Muscle layer of duodenum (tissue), 2 donors: Measurements from ENCODE around the gene CMKLR1.

ENCODE experiments used
- H3K27ac ChIP-seq: one replicate; pipeline ENCODE4 v1.7.0; 2013; ENCODE audit warnings: mild to moderate bottlenecking, low read length
- H3K27me3 ChIP-seq: one replicate; pipeline ENCODE4 v1.7.0; 2013; ENCODE audit warnings: low read depth, mild to moderate bottlenecking, control low read depth, low read length
- H3K36me3 ChIP-seq, 2 donors: one replicate each; pipeline ENCODE4 v1.7.0; 2013; ENCODE audit warnings: low read length in 2 of 2, control low read depth in 1 of 2, mild to moderate bottlenecking in 1 of 2; ENCODE audit not compliant: insufficient read depth in 2 of 2, control insufficient read depth in 1 of 2
- H3K4me1 ChIP-seq, 2 donors: one replicate each; pipeline ENCODE4 v1.7.0; 2013; ENCODE audit warnings: low read length in 2 of 2, mild to moderate bottlenecking in 2 of 2, control low read depth in 1 of 2, moderate library complexity in 1 of 2; ENCODE audit not compliant: insufficient read depth in 2 of 2, control insufficient read depth in 1 of 2
- H3K4me3 ChIP-seq, 2 donors: one replicate each; pipeline ENCODE4 v1.7.0; 2013; ENCODE audit warnings: low read length in 2 of 2, low read depth in 1 of 2, mild to moderate bottlenecking in 1 of 2
- H3K9me3 ChIP-seq, 2 donors: one replicate each; pipeline ENCODE4 v1.7.0; 2013; ENCODE audit warnings: low read length in 2 of 2, control low read depth in 1 of 2, mild to moderate bottlenecking in 1 of 2; ENCODE audit not compliant: control insufficient read depth in 1 of 2
- donor health status: healthy.

Gene CMKLR1

DNA sequence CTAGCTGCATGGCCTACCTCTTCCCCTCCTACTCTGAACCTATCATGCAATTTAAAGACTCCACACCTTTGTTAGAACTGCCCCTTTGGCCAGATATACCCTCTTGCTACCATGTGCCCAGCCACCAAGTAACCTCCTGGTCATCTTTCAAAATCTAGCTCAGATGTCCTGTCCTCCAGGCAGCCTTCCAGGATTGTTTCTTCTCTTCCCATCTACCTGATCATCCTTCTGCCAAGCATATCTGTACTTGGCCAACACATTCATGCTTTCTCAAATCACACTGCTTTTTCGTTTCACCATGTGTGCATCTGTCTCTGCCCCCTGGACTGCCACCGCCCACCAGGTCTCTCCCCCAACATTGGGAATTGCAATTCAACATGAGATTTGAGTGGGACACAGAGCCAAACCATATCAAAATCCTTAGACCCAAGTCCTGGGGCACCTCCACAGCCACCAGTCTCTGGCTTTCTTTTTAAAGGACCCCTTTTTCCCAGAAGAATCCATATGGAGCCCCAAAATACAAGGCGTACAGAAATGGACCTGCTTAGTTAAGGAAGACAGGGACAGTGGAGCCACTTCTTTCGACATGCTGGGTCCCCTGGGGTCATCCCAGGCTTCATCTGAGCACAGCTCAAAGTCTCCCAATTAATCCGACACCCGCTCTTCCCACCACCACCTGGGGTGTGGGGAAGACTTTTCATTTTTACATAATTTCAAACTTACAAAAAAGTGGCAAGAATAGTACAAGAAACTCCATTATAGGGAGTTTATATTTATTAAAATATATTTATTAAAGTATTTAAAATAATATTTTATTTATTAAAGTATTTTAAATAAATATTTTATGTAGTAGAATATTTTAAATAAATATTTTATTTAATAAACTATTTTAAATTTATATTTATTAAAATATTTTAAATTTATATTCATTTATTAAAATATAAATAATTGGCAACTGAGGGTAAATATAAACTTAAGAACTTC is 7.9 kb upstream of the CMKLR1 start:
- no peaks in the 10 kb centered on the region for H3K9me3 ChIP-seq
- no peak overlapping the region for H3K4me3 ChIP-seq
- no peak overlapping the region for H3K27ac ChIP-seq
- H3K27me3 ChIP-seq = no peaks in the 10 kb centered on the region
- H3K4me1 ChIP-seq = no peaks in the 10 kb centered on the region
- H3K36me3 ChIP-seq = no peaks in the 10 kb centered on the region

DNA sequence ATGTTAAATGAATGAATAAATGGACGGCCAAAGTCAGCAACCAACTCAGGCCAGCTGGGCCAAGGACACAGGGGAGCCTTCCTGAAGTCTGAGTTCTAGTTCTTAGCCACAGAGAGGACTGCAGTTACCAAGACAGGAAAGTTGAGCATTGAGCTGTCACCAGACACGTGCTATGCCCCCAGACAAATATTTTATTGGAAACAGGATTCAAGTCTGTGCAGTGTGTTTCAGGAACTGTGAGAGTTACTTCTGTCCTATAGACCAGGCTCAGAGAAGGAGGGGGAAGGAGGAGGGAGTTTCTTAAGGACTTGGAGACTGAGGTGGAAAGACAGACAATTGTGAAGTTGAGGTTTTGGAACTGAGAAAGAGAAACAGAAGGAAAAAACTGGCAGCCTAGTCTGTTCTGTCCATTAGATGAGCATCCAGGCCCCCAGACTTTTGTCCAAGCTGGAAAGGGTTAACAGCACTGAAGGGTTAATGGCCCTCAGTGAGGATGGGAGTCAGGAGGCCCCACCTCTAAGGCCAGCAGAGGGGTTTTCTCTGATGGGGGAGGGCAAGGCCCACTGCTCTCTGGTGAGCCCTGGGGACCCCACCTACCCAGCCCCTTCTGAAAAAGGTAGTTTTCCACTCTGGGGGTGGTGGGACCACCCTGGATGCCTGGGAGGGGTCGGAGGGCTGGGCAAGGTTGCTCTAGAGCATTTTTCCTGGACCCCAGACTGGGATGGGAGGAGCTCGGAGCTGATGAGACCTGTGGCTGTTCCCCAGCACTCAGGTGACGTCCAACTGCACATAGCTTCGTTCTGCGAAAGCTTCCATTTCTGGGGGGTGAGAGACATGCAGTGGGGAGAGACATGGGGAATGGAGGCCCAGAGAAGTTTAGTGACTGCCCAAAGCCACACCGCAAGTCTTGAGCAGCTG is 6.9 kb upstream of the CMKLR1 start:
- H3K27me3 ChIP-seq = no peaks in the 10 kb centered on the region
- no peaks in the 10 kb centered on the region for H3K9me3 ChIP-seq
- no peaks in the 10 kb centered on the region for H3K36me3 ChIP-seq
- H3K4me1 ChIP-seq = no peaks in the 10 kb centered on the region
- no peak overlapping the region for H3K27ac ChIP-seq
- no peak overlapping the region for H3K4me3 ChIP-seq

DNA sequence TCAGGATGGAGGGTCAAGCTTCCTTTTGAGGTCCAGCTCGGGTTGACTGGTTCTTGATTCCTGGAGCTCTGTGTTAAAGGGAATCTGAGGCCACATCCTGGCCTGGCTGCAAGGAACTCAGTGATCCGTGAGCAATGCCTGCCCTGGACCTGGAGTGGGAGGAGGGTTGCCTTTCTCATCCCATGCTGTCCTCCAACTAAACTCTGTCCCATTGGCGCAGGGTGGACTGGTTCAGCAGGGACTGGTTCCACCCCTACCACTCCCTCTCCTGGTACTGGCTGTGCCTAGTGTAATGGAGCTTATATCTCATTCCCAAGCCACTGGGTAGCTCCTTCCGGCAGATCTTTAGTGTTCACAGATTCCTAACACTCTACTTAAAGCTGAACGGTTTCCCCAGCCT is 3.9 kb upstream of the CMKLR1 start:
- Histone ChIP-seq H3K4me1 (peaks cover 0 to 3% of the 10 kb centered on the region in 2 donors), H3K9me3 (no peaks in the 10 kb centered on the region), H3K4me3 (no peak overlapping the region), H3K36me3 (no peaks in the 10 kb centered on the region), H3K27ac (no peak overlapping the region), H3K27me3 (no peaks in the 10 kb centered on the region)

DNA sequence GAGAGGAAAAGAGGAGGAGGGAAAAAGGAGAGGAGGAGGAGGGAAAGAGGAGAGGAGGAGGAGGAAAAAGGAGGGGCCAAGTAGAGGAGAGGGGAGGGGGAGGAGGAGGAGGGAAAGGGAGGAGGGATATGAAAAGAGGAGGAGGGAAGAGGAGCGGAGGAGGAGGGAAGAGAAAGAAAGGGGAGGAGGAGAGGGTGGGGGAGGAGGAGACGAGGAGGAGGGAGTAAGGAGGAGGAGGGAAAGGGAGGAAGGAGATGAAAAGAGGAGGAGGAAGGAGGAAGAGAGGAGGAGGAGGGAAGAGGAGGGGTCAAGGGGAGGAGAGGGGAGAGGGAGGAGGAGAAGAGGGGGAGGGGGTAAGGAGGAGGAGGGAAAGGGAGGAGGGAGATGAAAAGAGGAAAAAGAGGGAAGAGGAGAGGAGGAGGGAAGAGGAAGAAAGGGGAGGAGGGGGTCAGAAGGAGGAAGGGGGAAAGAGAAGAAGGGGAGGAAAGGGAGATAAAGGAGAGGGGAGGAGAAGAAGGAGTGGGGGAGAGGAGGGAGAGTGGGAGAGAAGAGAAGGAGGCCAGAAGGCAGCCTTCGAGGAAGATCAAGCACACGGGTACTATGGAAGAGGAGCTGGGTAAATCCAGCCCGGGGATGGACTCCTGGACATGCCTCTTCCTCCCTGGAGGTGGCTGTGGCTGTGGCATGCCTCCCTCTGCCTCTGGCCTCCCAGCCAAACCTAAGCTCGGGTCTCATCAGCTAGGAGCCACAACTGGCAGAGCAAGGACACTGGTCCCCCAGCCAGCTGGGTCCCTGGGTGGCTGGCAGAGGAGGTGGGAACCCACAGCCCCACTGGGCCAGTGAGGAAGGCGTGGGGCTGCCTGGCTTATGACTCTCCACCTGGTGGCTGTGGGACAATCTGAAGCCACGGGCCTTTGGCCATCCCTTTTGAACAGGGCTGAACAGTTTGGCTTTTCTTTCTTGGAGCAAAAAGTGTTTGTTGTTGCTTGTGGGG is 3.0 kb upstream of the CMKLR1 start:
- Histone ChIP-seq H3K4me3 (no peak overlapping the region), H3K27me3 (no peaks in the 10 kb centered on the region), H3K9me3 (no peaks in the 10 kb centered on the region), H3K36me3 (no peaks in the 10 kb centered on the region), H3K4me1 (peaks cover 0 to 3% of the 10 kb centered on the region in 2 donors), H3K27ac (no peak overlapping the region)

DNA sequence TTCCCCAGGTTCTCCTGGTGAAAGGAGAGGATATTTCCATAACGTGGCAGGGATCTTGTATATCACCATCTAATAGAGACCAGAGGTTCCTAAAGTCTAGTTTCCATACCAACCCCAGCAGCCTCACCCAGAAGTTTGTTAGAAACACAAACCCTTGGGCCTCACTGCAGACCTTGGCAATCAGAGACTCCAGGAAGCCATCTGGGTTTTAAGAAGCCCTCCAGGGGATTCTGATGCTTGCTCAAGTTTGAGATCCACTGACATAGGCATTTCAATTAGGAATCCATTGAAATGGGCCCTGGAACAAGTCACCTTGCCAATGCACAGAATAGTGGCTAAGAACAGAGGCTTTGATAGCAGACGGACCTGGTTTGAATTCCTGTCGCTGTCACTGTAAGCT is 2.2 kb upstream of the CMKLR1 start:
- H3K4me3 ChIP-seq = no peak overlapping the region
- H3K4me1 ChIP-seq = peaks cover 0 to 3% of the 10 kb centered on the region in 2 donors
- no peak overlapping the region for H3K27ac ChIP-seq
- H3K36me3 ChIP-seq = no peaks in the 10 kb centered on the region
- H3K9me3 ChIP-seq = no peaks in the 10 kb centered on the region
- no peaks in the 10 kb centered on the region for H3K27me3 ChIP-seq

DNA sequence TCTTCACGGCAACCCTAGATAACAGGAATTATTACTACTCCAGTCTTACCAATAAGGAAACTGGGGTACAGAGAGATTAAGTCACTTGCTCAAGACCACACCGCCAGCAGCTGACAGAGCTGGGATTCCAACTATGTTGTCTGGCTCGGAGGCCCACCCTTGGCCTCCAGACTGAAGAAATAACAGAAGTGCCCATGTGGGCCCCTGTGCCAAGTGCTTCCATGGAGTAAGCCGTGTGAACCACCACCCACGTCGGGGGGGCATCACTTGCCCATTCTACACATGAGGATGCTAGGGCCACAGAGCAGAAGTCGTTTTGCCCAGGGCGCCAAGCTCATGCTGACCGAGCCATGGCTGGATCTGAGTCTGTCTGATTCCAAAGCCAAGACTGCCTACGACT is 926 bp upstream of the CMKLR1 start:
- H3K4me3 ChIP-seq = no peak overlapping the region
- no peaks in the 10 kb centered on the region for H3K27me3 ChIP-seq
- no peaks in the 10 kb centered on the region for H3K9me3 ChIP-seq
- no peak overlapping the region for H3K27ac ChIP-seq
- H3K4me1 ChIP-seq = peaks cover 0 to 3% of the 10 kb centered on the region in 2 donors
- no peaks in the 10 kb centered on the region for H3K36me3 ChIP-seq

DNA sequence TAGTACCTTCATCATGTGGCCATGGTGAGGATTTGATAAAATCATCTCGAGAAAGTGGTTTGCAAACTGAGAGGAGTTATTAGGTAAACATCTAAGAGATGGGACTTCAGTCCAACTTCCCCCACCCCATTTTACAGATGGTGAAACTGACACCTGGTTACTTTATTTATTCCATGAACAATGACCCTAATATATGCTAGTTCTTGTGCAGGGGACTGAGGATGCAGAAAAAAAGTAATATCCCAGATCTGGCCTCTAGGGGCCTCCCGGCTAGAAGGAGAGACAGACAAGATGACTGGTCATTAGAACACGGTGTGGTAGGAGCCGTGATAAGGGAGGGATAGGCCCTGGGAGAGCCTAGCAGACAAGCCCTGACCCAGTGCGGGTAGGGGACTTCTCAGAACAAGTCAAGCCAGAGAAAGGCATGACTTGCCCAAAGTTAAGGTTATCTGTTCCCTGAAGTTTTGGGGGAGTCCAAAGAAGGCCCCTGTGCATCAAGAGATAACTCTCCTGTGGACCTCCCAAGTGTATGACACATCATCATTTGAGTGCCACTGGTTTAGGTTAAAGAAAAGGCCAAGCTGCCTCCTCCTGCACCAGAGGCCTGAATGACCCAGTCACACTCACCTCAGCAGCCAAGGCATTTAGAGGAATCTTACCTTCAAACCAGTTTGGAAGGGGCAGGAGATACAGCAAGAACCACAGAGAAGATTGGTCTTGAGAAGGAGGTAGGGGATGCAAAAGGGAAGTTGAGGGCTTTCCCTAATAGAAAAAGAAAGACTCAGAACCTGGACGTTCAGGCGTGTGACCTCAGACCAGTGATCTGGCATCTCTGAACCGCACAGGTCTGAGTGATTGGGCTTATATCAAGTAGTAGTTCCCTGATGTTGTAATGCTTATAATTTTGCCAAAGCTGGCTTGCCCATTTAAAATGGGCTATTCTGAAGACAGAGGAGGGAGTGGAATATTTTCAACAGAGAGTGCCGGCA is 1.6 kb downstream of the CMKLR1 start:
- H3K9me3 ChIP-seq = no peaks in the 10 kb centered on the region
- H3K27me3 ChIP-seq = no peaks in the 10 kb centered on the region
- peaks cover 0 to 3% of the 10 kb centered on the region in 2 donors for H3K4me1 ChIP-seq
- peak overlapping the region; percentile 53 to 59 for H3K4me3 ChIP-seq
- H3K27ac ChIP-seq = peak overlapping the region; percentile 24
- no peaks in the 10 kb centered on the region for H3K36me3 ChIP-seq

DNA sequence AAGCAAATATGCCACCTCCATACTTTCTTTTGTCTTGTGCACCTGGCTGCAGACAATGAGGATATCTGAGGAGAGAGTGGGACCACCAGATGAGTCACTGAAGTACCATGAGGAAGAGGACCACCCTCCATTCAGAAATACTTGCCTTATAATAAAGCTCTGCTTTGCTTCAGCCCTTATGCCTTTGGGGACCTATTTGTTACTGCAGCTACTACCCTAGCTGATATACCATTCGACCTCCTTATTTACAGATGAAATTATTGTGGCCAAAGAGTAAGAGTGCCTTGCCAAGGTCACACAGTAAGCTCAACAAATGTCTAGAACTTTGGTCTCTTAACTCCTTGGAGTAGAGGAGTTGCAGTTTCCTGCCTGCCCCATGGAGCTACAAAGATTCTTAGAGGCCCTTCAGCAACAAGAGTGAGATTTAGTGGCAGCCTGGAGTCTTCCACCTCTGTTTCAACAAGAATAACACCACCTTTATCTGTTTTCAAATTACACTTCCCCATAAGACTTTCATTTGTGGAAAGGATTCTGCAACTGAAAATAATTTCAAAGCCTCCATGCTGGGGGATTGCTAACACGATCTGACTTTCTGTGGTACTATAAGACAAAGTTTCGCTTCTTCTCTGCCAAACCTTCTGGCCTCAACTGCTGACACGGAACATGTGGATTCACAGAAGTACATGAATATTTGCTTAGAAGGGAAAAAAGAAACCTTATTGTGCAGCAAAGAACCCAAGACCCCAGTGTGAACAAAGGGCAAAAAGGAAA is 3.6 kb downstream of the CMKLR1 start:
- Histone ChIP-seq H3K27me3 (no peaks in the 10 kb centered on the region), H3K4me3 (no peak overlapping the region)

DNA sequence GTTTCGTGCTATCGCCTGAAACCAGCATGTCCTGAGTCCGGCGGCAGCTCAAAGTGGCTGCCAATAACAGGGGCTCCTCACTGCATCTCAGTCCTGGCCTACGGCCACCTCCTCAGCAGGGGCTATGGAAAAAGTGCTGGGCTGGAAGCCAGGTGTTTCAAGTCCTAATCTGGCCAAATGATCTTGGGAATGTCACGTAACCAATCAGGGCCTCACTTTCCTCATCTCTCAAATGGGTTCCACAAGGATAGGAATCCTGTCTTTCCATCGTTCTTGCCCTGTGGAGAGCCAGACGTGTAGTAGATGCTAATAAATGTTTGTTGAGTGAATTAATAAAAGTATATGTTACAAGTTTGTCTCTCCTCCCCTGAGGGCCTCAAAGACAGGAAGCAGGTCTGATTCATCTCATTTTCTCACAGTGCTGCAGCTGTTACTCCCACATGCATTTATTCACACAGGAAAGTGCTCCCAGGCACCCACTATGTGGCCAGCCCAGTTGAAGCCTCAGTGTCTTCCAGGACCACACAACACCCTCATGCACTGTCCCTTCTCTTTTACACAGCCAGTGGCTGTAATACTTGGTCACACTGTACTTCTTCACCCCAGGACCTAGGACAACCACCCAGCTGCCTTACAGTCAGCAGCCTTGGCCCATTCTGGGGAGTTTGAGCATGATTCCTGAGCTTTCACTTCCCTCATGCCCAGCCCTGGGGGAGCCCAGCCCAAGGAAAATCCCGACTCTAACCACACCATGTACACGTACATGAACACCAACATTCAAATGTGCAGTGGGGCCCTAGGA is 5.0 kb downstream of the CMKLR1 start:
- no peaks in the 10 kb centered on the region for H3K36me3 ChIP-seq
- no peaks in the 10 kb centered on the region for H3K4me1 ChIP-seq
- peak overlapping the region; percentile 18 for H3K27ac ChIP-seq
- H3K4me3 ChIP-seq = no peak overlapping the region
- peaks cover 0 to 3% of the 10 kb centered on the region in 2 donors for H3K9me3 ChIP-seq
- H3K27me3 ChIP-seq = no peaks in the 10 kb centered on the region

More for the DNA sequence above, 3.6 kb downstream of the CMKLR1 start:
- peaks cover 0 to 3% of the 10 kb centered on the region in 2 donors for H3K4me1 ChIP-seq
- H3K9me3 ChIP-seq = no peaks in the 10 kb centered on the region
- H3K27ac ChIP-seq = peak overlapping the region; percentile 50
- no peaks in the 10 kb centered on the region for H3K36me3 ChIP-seq
